Stimulated activated CD4-positive, alpha-beta T cell treated with anti-CD3 and anti-CD28 coated beads, Interleukin-15, amount 100 ng/mL, for 1 hour (primary cell): ENCODE measurements around the gene RAD54L.
"Not testable (repeated sequence)": the region's sequence is repeated elsewhere in the genome, so short reads cannot be mapped to it uniquely, and the experiment has no call there.

ENCODE experiments used
- DNase-seq, 2 donors: peaks; one replicate each; pipeline ENCODE4 v3.0.0-alpha.2; 2020; ENCODE audit warnings: low read depth in 1 of 2, low spot score in 1 of 2

RAD54L gene

GRCh38 chr1:46247436-46248121 lies at the start of gene RAD54L:
Gene RAD54L, plus strand, starts transcription at chr1:46247763. Its CDS starts 643 bp downstream, at chr1:46248406.
- DNase-seq = peak; percentile 91 to 94

GRCh38 chr1:46197964-46198811 lies 49.4 kb upstream of the RAD54L start, which contains the start of gene POMGNT1:
Gene POMGNT1, minus strand, starts transcription at chr1:46198434. Its CDS starts 613 bp downstream, at chr1:46197821.
- DNase-seq = peak; percentile 52 to 72

GRCh38 chr1:46199233-46199749 lies 48.3 kb upstream of the RAD54L start:
- no peak for DNase-seq

GRCh38 chr1:46203738-46204405 lies 43.7 kb upstream of the RAD54L start:
- no peak for DNase-seq

- no peak for DNase-seq
Measured at GRCh38 chr1:46204406-46204742, 43.2 kb upstream of the RAD54L start.

GRCh38 chr1:46205141-46205540 lies 42.4 kb upstream of the RAD54L start:
- no peak for DNase-seq

GRCh38 chr1:46205791-46206190 lies 41.8 kb upstream of the RAD54L start:
- no peak for DNase-seq

- DNase-seq = no peak
Measured at GRCh38 chr1:46206399-46206798, 41.2 kb upstream of the RAD54L start.

GRCh38 chr1:46210561-46210960 lies 37.0 kb upstream of the RAD54L start:
- no peak for DNase-seq

- no peak for DNase-seq
Measured at GRCh38 chr1:46211051-46211450, 36.5 kb upstream of the RAD54L start.

GRCh38 chr1:46215504-46215903 lies 32.1 kb upstream of the RAD54L start:
- no peak for DNase-seq

GRCh38 chr1:46218443-46218842 lies 29.1 kb upstream of the RAD54L start:
- no peak for DNase-seq

- no peak for DNase-seq
Measured at GRCh38 chr1:46219551-46220520, 27.7 kb upstream of the RAD54L start.

- no peak for DNase-seq
Measured at GRCh38 chr1:46220808-46221207, 26.8 kb upstream of the RAD54L start.

GRCh38 chr1:46221749-46222148 lies 25.8 kb upstream of the RAD54L start:
- DNase-seq = no peak

- DNase-seq = not testable (repeated sequence)
Measured at GRCh38 chr1:46223055-46223454, 24.5 kb upstream of the RAD54L start.

- no peak for DNase-seq
Measured at GRCh38 chr1:46223472-46223943, 24.1 kb upstream of the RAD54L start.

GRCh38 chr1:46224966-46225365 lies 22.6 kb upstream of the RAD54L start:
- DNase-seq = no peak

- DNase-seq = not testable (repeated sequence)
Measured at GRCh38 chr1:46231231-46231630, 16.3 kb upstream of the RAD54L start.

- DNase-seq = no peak
Measured at GRCh38 chr1:46236882-46237281, 10.7 kb upstream of the RAD54L start.
